ENCODE results near the gene ADPRS. TPM values are rescaled to one million over a fixed set of nuclear protein-coding genes. Genes with fewer than 3 reads are reported as not detected.

Gene ADPRS
- total and polyA plus RNA-seq, 2 experiments from 2014 or later = 22.6 to 46.6 TPM

DNA sequence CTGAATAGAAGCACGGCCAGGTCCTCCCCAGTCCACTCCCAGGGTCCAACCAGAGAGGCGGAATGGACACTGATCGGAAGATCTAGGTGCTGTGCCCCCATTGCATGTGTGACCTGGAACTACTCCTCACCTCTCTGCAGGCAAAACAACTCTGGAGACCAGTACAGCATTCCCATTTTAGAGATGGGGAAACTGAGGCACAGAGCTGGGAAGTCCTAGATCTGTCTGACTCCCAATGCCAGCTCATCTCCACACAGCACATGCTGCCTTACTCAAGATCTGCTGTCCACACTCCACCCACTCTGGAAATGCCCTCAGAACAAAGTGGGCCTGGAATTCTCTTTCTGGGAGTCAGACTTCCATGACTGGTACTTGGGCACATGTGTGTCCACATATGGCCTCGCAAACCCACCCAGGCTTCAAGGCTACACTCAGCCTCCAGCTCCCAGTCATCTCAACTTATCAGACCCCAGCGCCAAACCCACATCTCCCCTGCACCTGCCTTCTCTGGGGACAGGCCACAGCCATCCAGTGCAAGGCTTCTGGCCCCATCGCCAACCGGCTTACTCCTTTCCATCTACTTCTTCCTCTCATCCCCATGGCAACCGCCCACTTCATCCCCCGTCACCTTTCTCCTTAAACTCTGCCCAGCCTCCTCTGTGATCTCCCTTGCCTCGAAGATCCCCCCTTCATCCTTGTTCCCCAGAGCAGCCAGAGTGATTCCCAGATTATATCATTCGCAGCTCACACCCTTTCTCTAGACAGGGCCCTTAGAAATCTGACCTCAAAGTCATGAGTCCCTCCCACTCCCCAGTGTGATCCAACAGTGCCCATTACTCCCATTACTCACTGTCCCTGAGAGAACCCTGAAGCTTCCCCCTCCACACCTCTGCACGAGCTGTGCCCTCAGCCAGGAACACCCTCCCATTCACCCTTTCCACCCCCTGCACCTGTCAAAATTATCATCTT, 33.7 kb downstream of the ADPRS start:
- Histone ChIP-seq H3K9me2 (ENCODE audit: insufficient read depth) (no peaks in the 10 kb centered on the region), H3K79me2 (replicated peaks; ENCODE audit: insufficient read depth) (no peaks in the 10 kb centered on the region), H3K4me3 (no peak overlapping the region), H3K27ac (ENCODE audit: low read depth) (no peak overlapping the region), H2AFZ (no peak overlapping the region), H3K4me2 (no peak overlapping the region), H3K4me1 (ENCODE audit: insufficient read depth) (peaks cover 6% of the 10 kb centered on the region; the same call in 1 of the 2 replicates), H3F3A (replicated peaks; ENCODE audit: low read depth) (no peaks in the 10 kb centered on the region), H4K20me1 (replicated peaks; ENCODE audit: insufficient read depth) (no peaks in the 10 kb centered on the region), H3K27me3 (ENCODE audit: insufficient read depth) (peaks cover 41% of the 10 kb centered on the region), H3K36me3 (ENCODE audit: insufficient read depth) (no peaks in the 10 kb centered on the region)
- Mint-ChIP-seq H3K4me1 (peaks cover 16% of the 10 kb centered on the region), H3K36me3 (ENCODE audit: low read depth) (no peaks in the 10 kb centered on the region), H3K9me3 (no peaks in the 10 kb centered on the region), H3K4me3 (no peak overlapping the region), H3K27ac (no peak overlapping the region), H3K27me3 (ENCODE audit: insufficient read depth, low read depth, poor library complexity) (peaks cover 41% of the 10 kb centered on the region)
- TF ChIP-seq NANOG (IDR thresholded peaks at IDR 0.05; ENCODE audit: borderline replicate concordance) = no peak
- TF ChIP-seq STAT1 (IDR thresholded peaks at IDR 0.05; ENCODE audit: unreplicated experiment) = no peak
- TF ChIP-seq POLR2AphosphoS5 (IDR thresholded peaks at IDR 0.05; ENCODE audit: low read depth) = no peak
- TF ChIP-seq ZNF114 (CRISPR knock-in tag; IDR thresholded peaks at IDR 0.05) = no peak
- TF ChIP-seq, protein P1, sequence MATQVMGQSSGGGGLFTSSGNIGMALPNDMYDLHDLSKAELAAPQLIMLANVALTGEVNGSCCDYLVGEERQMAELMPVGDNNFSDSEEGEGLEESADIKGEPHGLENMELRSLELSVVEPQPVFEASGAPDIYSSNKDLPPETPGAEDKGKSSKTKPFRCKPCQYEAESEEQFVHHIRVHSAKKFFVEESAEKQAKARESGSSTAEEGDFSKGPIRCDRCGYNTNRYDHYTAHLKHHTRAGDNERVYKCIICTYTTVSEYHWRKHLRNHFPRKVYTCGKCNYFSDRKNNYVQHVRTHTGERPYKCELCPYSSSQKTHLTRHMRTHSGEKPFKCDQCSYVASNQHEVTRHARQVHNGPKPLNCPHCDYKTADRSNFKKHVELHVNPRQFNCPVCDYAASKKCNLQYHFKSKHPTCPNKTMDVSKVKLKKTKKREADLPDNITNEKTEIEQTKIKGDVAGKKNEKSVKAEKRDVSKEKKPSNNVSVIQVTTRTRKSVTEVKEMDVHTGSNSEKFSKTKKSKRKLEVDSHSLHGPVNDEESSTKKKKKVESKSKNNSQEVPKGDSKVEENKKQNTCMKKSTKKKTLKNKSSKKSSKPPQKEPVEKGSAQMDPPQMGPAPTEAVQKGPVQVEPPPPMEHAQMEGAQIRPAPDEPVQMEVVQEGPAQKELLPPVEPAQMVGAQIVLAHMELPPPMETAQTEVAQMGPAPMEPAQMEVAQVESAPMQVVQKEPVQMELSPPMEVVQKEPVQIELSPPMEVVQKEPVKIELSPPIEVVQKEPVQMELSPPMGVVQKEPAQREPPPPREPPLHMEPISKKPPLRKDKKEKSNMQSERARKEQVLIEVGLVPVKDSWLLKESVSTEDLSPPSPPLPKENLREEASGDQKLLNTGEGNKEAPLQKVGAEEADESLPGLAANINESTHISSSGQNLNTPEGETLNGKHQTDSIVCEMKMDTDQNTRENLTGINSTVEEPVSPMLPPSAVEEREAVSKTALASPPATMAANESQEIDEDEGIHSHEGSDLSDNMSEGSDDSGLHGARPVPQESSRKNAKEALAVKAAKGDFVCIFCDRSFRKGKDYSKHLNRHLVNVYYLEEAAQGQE (IDR thresholded peaks at IDR 0.05; ENCODE audit: unreplicated experiment) = no peak
- no peak for TF ChIP-seq CREB1 (CRISPR knock-in tag; IDR thresholded peaks at IDR 0.05; ENCODE audit: low read depth)
- no peak for TF ChIP-seq EZH2phosphoT487 (IDR thresholded peaks at IDR 0.05; ENCODE audit: unreplicated experiment)
- TF ChIP-seq EZH2 (IDR thresholded peaks at IDR 0.05; ENCODE audit: low read depth, unreplicated experiment) = no peak
- TF ChIP-seq, protein P2, sequence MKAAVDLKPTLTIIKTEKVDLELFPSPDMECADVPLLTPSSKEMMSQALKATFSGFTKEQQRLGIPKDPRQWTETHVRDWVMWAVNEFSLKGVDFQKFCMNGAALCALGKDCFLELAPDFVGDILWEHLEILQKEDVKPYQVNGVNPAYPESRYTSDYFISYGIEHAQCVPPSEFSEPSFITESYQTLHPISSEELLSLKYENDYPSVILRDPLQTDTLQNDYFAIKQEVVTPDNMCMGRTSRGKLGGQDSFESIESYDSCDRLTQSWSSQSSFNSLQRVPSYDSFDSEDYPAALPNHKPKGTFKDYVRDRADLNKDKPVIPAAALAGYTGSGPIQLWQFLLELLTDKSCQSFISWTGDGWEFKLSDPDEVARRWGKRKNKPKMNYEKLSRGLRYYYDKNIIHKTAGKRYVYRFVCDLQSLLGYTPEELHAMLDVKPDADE (IDR thresholded peaks at IDR 0.05) = no peak
- TF ChIP-seq, protein P3, sequence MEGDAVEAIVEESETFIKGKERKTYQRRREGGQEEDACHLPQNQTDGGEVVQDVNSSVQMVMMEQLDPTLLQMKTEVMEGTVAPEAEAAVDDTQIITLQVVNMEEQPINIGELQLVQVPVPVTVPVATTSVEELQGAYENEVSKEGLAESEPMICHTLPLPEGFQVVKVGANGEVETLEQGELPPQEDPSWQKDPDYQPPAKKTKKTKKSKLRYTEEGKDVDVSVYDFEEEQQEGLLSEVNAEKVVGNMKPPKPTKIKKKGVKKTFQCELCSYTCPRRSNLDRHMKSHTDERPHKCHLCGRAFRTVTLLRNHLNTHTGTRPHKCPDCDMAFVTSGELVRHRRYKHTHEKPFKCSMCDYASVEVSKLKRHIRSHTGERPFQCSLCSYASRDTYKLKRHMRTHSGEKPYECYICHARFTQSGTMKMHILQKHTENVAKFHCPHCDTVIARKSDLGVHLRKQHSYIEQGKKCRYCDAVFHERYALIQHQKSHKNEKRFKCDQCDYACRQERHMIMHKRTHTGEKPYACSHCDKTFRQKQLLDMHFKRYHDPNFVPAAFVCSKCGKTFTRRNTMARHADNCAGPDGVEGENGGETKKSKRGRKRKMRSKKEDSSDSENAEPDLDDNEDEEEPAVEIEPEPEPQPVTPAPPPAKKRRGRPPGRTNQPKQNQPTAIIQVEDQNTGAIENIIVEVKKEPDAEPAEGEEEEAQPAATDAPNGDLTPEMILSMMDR (conservative IDR thresholded peaks at IDR 0.05; ENCODE audit: low read depth in 2 of 2) = no peak
- TF ChIP-seq, protein P4, sequence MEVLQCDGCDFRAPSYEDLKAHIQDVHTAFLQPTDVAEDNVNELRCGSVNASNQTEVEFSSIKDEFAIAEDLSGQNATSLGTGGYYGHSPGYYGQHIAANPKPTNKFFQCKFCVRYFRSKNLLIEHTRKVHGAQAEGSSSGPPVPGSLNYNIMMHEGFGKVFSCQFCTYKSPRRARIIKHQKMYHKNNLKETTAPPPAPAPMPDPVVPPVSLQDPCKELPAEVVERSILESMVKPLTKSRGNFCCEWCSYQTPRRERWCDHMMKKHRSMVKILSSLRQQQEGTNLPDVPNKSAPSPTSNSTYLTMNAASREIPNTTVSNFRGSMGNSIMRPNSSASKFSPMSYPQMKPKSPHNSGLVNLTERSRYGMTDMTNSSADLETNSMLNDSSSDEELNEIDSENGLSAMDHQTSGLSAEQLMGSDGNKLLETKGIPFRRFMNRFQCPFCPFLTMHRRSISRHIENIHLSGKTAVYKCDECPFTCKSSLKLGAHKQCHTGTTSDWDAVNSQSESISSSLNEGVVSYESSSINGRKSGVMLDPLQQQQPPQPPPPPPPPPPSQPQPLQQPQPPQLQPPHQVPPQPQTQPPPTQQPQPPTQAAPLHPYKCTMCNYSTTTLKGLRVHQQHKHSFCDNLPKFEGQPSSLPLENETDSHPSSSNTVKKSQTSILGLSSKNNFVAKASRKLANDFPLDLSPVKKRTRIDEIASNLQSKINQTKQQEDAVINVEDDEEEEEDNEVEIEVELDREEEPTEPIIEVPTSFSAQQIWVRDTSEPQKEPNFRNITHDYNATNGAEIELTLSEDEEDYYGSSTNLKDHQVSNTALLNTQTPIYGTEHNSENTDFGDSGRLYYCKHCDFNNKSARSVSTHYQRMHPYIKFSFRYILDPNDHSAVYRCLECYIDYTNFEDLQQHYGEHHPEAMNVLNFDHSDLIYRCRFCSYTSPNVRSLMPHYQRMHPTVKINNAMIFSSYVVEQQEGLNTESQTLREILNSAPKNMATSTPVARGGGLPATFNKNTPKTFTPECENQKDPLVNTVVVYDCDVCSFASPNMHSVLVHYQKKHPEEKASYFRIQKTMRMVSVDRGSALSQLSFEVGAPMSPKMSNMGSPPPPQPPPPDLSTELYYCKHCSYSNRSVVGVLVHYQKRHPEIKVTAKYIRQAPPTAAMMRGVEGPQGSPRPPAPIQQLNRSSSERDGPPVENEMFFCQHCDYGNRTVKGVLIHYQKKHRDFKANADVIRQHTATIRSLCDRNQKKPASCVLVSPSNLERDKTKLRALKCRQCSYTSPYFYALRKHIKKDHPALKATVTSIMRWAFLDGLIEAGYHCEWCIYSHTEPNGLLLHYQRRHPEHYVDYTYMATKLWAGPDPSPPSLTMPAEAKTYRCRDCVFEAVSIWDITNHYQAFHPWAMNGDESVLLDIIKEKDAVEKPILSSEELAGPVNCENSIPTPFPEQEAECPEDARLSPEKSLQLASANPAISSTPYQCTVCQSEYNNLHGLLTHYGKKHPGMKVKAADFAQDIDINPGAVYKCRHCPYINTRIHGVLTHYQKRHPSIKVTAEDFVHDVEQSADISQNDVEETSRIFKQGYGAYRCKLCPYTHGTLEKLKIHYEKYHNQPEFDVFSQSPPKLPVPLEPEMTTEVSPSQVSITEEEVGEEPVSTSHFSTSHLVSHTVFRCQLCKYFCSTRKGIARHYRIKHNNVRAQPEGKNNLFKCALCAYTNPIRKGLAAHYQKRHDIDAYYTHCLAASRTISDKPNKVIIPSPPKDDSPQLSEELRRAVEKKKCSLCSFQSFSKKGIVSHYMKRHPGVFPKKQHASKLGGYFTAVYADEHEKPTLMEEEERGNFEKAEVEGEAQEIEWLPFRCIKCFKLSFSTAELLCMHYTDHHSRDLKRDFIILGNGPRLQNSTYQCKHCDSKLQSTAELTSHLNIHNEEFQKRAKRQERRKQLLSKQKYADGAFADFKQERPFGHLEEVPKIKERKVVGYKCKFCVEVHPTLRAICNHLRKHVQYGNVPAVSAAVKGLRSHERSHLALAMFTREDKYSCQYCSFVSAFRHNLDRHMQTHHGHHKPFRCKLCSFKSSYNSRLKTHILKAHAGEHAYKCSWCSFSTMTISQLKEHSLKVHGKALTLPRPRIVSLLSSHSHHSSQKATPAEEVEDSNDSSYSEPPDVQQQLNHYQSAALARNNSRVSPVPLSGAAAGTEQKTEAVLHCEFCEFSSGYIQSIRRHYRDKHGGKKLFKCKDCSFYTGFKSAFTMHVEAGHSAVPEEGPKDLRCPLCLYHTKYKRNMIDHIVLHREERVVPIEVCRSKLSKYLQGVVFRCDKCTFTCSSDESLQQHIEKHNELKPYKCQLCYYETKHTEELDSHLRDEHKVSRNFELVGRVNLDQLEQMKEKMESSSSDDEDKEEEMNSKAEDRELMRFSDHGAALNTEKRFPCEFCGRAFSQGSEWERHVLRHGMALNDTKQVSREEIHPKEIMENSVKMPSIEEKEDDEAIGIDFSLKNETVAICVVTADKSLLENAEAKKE (CRISPR knock-in tag; IDR thresholded peaks at IDR 0.05) = no peak
- no peak for TF ChIP-seq ZNF331 (CRISPR knock-in tag; IDR thresholded peaks at IDR 0.05; ENCODE audit: low read depth)
- TF ChIP-seq JUNB (IDR thresholded peaks at IDR 0.05; ENCODE audit: unreplicated experiment) = no peak
- ATAC-seq (no peak), DNase-seq (ENCODE audit: low spot score) (no peak)

Data from GM23338 (cell line).